HT-29 (cell line): Measurements from ENCODE around the gene LAMA1. TPM values are rescaled to one million over a fixed set of nuclear protein-coding genes. Genes with fewer than 3 reads are reported as not detected.

Experiments
- DNase-seq: peaks from one replicate; pipeline ENCODE4 v3.0.0-alpha.2; 2015; ENCODE audit warnings: low spot score
- total RNA-seq: library from RNA; depleted of rRNA; stranded (reverse); fragments of >200 nt; shearing (Covaris generic); gene quantifications from 2 replicates; pipeline ENCODE4 v1.2.3, GENCODE V29; 2014

LAMA1 gene
- total RNA-seq, 1 experiment from 2014 or later, result not detected

DNA sequence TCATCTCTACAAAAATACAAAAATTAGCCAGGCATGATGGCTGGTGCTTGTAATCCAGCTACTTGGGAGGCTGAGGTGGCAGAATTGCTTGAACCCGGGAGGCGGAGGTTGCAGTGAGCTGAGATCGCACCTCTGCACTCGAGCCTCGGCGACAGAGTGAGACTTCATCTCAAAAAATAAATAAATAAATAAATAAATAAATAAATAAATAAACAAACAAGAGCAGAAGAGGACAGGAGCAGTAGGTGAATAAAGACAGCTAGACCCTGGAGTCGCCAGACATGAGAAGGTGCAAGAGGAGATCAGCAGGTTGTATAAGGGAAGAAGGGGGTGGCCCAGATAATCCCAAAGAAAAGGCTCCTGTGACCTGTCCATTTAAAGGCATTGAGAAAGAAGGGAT is 12.3 kb downstream of the LAMA1 start:
- DNase-seq, result no peak

DNA sequence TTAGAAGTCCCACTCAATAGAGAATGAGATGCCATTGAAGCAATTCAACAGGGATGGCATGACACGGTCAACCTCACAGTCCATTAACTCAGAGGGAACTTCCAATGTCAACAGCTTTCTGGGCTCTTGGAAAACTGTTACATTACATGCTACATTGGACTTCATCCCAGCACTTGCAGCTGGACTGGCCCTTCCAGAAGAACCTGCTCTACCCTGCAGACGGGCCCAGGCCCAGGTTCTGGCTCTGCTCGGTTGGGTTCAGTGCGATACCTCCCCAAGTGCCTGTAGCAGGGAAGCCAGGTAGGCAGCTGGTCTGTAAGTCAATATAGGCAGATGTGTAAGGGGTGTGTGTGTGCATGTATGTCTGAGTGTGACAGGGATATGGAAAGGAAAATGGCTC is 12.9 kb downstream of the LAMA1 start:
- no peak for DNase-seq

DNA sequence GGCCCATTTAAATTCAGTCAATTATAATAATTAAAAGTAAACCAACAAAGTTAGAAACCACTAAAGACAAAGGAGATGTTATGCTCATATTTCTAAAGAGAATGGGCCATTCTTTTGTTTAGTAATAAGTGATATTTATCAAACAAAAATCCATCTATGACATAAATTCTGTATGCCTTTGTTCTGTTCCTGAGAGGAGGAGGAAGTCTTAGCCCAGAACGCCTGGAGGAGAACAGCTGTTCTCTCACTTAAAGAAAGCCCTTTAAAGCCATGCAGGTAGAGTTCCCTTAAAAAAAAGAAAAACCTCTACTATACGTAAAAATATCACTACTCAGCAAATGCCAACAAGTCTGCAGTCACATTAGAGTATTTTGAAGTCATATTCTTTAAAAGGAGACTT is 15.5 kb downstream of the LAMA1 start:
- no peak for DNase-seq

DNA sequence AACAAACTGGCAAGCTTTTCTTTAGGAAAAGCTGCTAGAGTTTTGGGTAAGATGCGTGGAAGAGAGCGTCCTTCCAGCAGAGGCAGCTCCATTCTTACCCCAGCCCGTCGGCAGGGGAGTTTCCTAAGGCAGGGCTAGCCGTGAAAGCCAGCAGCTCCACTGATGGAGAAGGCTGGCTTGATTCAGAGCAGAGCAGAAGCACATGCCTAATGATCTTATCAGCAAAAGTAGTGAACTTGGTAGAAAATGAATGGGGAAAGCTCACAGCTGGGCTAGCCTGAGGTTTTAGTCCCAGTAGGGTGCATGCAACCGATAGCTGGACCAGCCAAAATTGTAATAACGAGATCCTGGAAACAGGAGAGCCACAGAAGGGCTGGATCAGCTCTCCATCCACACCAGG is 20.8 kb downstream of the LAMA1 start:
- no peak for DNase-seq

DNA sequence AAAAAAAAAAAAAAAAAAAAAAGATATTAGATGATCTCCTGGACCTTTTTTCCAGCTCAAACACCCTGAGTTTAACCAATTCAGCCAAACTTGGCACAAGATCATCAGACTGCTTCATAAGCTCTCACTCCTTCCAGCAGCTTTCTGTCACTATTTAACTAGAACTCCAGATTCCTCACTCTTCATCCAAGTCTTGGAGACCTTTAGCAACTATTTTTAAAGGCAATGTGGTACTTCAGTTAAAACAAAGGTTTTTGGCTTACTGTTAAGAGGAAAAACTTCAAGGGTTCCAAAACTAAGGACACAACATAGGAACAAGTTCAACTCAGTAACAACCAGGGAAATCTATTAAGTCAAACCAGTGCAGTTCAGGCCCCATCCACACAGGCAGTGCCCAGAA is 23.2 kb downstream of the LAMA1 start:
- DNase-seq, result no peak

DNA sequence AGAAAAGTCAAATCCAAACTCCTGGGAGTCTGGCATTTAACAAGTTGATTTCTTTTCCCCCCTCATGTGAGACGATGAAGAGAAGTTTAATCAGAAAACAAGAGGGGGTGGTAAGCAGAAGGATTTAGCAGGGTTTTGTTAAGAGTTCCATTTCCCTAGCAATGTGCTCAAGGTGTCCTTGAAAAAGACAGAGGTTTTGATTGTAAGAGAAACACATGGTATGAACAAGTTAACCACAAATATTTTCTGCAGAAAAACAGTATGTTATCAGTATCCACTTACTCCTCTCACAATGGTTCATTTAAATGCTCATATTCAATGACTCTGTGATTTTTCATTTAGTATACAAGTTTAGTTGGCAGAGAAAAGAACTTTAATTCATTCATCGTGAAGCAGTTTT is 26.8 kb downstream of the LAMA1 start:
- no peak for DNase-seq

DNA sequence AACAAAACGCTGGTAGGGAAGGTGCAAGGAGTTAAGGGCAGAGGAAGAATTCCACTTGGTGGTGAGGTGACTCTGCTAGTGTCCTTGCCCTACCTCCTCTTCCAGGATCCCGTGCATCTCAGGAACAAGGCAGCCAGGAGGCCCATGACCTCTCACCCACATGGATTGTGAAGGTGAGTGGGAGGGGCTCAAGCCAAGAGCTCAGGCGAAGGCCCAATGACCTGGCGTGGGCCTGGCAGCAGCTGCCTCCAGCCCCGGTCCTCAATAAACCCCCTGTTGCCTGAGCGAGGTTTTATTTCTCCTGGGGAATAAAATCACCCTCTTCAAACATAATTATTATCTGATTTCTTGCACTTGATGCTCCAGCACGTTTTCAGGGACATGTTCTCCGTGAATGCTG is 28.2 kb downstream of the LAMA1 start:
- DNase-seq, result no peak

DNA sequence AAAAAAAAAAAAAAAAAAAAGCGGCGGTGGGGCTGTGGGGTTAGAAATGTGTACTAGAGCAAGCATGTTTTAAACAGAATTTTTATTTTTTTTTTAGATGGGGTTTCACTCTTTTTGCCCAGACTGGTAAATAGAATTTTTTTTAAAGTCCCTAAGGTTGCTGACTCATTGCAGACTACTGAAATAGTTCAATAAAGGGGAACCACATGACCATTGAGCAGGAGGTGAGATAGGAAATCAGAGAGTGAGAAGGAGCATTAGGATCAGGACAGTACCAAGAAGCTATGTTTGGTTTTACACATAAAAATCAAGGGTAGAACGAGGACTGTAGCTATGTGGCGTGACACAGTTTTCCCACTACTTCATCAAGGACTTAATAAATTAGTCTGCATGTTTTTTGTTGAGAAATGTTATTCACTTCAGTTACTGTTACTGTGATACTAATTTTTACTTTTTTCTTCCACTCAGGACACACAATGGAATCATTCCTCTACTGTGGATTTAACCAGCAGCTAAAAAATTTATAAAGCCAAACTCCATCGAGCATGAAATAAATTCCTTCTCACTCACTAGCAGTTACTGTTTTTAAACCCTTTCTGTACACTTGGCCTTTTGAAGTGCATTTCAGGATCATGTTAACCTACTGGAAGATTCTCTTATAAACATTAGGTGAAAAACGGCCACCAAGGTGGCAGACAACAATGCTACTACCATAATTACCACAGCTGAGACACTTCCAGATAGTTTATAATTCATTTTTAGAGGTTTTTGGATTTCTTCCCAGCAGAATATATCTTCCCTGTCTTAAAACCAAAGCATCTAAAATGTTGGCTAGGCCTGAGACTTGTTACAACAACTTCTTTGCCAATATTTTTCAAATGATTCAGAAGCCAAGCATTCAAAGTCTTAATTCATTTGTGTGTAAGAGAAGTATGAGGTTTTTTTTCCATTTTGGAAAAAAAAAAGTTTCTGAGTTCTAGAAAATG is 33.2 kb downstream of the LAMA1 start:
- no peak for DNase-seq

DNA sequence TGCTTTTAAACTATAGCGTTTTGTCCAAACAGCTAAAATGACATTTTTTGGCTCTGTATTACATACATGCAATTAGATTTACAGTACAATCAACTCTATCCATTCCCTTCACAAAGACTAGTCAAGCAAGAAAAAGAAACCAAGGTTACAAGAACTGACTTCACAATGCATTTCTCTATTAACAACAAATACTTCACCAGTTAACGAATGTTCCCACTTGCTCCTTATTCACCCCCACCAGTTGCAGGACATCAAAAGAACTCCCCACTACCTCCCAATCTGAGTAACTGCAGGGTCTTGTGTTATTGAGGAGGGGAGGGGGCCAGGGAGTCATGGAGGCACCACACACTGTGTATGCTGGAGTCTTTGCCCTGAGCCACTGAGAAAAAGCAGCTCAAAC is 34.9 kb downstream of the LAMA1 start:
- no peak for DNase-seq

DNA sequence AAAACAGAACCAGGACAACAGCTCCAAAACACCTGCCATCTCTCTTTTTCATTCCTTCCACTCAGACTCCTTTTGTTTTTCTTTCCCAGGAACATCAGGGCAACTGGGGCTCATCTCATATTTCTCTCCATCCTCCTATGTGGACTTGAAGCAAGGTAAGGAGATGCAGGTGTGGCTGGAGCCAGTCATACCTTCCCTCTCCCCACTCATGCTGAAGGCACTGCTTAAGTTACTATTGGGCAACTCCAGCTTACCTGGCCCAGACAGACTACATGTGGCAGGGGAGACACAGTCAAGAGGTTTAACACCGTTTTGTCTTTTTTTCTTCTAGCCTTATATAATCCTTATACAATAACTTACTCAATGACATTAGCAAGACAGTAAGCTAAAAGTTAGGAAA is 38.4 kb downstream of the LAMA1 start:
- no peak for DNase-seq

DNA sequence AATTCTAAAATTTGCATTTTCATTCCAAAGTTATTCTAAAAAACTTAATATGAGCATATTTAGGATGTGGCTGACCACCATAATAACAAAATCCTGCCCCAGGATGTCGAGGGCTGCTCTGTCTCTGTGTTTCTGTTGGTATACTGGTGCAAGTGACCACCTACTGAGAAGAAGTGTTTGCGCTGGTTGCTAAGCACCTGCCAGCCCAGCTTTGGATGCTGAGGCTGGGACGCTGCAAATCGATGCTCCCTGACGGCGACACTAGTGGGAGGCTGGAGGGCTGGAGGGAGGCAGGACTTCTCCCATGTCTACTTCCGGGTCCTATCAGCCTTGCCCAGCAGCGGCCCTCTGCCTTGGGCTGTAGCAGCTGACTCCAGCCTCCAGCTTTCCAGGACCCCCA is 45.0 kb downstream of the LAMA1 start:
- DNase-seq, result no peak

DNA sequence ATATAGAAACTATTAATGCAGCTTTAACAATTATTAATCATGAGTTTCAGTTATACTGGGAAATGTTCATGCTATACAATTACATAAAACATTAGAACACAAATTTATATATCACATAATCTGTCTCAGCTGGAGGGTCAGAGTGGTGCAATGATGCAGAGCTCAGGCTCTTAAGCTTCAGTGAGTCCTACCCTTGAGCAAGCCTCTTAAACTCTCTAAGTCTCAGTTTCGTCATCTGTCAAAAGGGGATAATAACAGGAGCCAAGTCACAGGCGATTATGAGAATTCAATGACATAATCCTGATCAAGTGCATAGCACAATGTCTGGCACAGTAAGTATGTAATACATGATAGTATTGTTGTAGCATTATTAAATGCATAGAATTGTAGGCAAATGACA is 46.0 kb downstream of the LAMA1 start:
- no peak for DNase-seq

DNA sequence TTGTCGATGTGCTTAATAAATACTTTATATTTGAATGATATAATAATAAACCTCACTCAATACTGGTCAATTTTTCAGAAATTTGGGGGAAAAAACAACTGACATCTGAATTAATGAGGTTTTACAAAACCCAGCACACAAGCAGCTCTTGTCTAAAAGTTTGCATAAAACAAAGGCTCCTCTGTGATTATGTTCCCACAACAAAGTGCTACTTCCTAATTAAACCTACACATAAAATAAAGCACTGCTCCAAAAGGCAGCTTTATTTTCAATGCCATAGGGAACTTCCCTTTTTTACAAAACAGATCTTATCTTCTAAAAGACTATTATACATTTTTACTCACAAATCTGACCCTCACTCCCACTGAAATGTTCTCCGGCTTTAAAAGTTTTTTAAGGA is 47.1 kb downstream of the LAMA1 start:
- no peak for DNase-seq

DNA sequence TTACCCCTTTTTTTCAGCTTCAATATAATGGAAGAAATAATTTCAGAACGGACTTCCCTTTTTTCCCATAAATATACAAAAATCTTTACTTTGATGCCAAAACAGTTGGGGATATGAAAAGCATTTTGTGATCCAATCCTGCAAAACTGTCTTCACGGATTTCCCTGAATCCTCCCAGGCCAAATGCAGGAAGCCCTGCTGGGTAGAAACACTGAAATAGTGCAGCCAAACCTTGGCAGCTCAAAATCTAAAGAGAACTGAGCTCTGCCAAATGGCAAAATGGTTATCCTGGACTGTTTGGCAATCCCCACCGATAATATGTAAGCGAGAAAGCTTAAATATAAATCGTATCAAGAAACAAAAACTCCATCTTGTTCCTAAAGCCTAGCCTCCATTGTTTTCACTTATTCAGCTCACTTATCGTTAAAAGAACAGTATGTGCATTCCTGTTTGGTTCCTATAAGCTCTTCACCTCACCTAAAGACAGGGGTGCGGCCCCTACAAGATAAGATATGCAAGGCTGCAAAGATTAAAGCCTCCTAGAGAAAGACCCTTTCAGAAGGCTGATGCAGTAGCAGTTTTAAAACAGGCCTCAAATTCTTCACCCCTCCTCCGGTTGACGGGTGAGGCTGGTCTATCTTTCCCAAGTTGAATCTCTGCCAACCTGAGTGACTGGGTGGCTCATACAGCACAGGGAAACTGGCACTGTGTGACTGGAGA is 48.6 kb downstream of the LAMA1 start:
- no peak for DNase-seq

DNA sequence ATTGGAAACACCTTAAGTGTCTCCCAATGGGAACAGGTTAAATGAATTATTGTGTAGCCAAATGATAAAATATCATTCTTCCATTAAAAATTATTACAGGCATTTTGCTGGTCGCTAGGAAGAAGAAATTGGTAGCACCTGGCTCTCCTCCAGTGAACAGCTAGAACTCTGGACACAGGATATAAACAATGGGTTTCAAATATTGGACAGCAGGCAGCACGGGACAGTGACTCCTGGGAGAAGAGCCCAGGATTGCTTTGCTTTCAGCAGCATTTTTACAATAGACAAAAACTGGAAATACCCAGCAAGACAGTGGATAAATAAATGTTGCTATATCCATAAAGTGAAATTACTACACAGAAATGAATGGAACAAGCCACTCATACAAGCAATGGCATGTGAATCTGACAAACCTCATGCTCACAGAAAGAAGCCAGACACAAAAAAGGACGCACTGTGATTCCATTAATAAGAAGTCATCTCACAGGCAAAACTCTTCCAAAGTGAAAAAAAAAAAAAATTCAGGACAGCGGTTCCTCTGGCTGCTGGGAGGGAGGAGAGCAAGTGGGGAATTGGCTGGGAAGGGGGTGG is 50.5 kb downstream of the LAMA1 start:
- no peak for DNase-seq

DNA sequence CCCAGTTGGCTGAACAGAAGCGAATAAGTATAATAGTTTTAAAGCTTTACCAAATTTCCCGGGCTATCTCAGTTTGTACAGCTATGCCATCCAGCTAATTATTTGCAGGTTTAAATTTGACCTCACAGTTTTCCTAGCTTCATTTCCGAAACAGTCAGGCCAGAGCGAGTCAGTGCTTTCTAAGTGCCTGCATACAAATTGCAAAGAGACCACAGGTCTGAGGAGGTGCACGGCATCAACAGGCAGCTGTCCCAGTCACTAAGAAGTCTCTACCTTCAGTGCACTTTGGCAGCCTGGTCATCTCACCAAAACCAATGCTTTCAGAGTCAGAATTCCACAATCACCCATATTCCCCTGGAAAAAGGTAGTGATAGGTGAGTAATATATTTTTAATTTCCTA is 51.9 kb downstream of the LAMA1 start:
- DNase-seq, result no peak

DNA sequence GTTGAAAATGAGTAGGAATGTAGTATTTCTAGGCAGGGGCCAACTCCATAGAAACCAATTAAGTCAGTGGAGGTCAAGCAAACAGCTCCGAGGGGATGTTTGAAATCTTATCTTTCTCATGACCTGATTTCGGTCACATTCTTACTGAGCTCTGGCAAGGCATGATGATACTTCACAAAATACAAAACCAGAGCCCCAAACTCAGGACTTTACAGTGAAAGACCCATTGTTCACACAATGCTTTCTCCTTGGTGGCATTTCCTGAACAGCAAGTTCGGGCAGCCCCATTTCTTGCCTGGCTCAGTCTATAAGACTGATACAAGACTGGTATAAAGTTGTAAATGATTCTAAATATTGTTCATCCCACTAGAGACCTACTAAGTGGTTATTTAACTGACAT is 53.3 kb downstream of the LAMA1 start:
- no peak for DNase-seq

DNA sequence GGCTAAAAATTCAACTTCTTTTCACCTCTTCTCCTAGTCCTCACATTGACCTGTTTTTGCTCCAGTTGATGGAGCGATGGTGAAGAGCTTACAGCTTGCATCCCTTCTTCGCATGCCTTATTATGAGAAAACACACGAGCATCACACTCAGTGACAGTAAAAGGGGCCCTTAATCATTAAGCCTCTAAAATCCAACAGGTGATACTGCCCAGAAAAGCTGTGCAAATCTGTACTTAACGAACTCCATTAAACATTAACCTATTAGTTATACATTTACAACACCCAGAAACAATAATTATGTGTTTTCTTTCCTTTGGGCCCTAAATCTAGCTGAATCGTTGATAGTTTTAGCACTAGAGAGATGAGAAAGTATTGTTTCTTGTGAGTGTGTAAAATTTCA is 54.8 kb downstream of the LAMA1 start:
- no peak for DNase-seq

DNA sequence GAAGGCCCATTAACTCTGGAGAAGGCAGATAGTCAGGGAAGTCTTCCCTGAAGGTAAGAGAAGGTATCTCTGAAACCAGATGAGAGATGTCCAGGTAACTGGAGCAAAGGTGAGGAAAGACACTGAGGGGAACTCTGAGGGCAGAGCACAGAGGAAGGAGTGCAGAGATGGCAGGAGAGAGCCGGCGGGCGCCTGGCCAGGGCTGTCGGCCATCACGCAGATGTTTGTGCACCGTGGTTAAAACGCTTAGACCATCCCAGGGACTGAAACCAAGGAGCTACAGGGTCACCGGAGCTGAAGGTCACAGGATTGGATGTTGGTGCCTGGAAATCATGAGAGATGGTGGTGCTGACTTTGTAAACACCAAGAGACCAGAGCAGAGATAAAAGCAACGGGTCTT is 55.4 kb downstream of the LAMA1 start:
- no peak for DNase-seq

DNA sequence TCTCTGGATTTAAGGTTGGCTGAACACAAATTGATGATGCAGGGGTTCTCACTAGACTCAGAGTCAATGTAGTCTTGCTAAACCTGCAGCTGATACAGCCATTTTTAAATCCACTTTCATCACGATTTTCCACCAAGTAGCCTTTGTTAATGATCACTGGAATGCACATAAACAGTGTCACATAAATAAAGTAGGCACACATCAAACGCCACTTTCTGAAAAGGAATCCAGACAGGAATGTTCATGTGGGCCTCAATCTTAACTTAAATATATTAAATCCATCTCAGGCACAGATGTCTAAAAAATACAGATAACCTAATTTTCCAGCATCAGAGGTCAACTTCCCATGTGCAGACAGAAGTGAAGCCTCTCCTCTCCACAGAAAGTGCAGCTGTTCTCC is 58.3 kb downstream of the LAMA1 start:
- DNase-seq, result no peak

DNA sequence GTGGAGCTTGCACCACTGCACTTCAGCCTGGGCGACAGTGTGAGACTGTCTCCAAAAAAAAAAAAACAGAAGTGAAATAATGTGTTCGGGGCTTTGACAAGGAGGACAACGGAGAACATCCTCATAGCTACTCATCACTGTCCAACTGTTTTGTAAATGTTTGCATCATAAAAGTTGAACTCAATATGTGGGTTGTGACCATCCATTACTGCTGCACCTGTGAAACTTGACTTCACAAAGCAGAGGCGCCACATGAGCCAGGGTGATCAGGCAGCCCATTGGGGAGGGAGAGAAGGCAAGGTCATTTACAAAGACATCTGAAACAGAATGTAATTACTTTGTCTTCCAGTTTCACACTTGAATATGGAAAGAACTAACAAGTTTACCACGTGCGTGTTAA is 61.6 kb downstream of the LAMA1 start:
- no peak for DNase-seq

DNA sequence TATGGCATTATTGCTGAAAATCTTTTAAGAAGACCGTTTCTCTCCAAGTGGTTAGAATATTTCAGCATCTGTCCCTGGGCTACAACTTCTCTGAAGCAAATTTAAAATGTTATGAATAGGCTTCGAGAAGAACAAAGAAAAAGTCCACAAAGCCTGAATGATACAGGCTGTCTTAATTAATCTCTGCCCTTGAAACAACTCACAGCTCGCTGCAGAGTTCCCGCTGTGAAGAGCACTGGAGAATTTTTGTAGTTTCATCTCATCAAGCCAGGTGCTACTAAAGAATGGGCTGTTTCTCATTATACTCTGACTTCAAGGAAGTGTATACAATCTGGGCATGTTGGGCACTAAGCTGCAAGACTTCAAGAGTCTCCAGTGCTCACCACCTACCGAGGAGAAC is 67.6 kb downstream of the LAMA1 start:
- no peak for DNase-seq

DNA sequence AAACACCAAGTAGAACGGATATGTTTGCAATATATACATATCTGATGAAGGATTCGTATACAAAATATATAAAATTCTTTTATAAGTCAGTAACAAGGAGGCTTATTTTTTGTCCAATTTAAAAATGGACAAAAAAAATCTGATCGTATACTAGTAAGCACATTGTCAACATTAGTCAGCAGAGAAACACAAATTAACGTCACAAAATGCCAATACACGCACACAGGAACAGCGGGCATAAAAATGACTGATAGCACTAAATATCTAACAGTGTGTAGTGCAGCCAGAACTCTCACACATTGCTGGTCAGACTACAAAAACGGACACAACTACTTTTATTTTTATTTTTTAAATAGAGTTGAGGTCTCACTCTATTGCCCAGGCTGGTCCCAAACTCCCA is 69.5 kb downstream of the LAMA1 start:
- no peak for DNase-seq
